Right kidney (tissue), 1 donor: ENCODE data around the gene TRABD2B.
A peak's percentile ranks its signal among the peaks of the same experiment; 100 is the strongest.

Source experiments
- DNase-seq: peaks from one replicate; pipeline ENCODE4 v3.0.0-alpha.2; 2016

TRABD2B gene

DNA sequence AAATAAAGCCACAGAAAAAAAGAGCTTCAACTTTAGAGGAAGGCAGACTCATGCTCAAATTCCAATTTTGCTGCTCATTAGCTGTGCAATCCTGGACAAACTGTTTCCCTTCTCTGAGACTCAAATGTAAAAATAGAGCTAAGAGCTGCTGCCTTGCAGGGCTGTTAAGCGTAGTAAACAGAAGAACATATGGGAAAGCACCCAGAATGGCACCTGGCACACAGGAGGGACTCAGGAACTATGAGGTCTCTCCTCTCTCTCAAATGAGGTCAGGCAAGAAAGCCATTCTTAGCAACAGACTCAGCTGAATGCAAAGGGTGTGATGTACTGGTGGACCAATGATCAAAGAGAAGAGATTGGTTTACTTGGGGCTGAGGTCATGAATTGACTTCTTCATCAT is 61.3 kb downstream of the TRABD2B start:
- no peak for DNase-seq

DNA sequence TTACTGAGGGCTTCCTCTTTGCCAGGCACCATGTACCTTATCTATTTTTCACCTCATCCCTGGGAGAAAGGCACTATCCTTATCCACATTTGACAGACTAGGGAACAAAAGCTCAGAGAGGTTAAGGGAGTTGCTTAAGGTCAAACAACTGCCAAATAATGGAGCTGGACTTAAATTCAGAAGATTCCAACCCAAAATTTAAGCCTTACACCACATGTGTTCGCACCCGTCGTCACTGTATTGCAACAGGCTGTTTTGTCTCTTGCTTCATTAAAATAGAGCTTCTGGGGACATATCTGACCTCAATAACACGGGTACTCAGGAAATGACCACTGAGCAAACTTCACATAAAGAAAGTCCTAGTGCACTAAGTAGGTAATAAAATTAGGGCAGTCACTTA is 62.0 kb downstream of the TRABD2B start:
- no peak for DNase-seq

DNA sequence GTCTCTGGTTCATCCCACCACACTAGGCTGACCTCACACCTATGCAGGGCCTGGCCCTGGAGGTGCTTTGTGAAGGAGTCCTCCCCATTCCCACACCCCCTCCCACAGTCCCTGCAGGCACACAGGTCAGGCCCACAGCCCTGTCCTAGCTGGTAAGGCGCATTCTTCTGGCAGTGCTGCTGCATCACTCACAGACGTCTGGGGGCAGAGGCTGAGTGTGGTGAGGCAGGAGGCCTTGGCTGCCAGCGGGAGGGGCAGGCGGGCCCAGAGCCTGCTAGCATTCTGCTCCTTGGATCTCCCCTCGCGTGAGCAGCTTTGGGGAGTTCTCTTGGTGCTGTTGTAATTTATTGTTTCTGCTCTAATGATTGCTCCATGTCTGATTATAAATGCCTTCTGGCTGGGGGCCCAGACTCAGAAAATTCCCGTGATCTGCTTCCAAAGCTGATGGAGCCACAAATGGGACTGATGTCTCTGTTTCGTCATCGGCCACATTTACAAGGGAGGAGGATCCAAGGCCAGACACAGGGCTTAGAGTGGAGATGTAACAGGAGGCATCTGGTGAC is 62.9 kb downstream of the TRABD2B start:
- DNase-seq = peak; percentile 46

GRCh38 chr1:47932743-47933142 is 64.4 kb downstream of the TRABD2B start:
- no peak for DNase-seq

DNA sequence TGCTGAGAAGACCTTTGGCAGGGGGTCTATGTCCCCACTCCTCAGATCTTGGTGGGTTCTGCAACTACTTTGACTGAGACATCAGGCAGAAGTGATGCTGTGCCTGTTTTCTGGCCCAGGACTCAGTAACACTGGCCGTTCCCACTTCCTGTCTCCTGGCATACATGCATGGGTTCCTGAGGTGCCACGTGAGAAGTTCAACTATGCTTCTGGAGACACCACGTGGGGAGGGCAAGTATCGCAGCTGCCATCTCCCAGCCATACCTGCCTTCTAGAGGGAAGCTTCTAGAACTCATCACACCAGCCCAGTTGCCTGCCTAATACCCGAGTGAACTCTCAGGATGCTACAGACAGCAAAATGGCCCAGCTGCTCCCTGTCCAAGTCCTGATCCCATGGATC is 65.8 kb downstream of the TRABD2B start:
- no peak for DNase-seq

- DNase-seq = no peak
Measured at GRCh38 chr1:47930210-47930840, 66.9 kb downstream of the TRABD2B start.

GRCh38 chr1:47927165-47927564 is 70.0 kb downstream of the TRABD2B start:
- DNase-seq = no peak

DNA sequence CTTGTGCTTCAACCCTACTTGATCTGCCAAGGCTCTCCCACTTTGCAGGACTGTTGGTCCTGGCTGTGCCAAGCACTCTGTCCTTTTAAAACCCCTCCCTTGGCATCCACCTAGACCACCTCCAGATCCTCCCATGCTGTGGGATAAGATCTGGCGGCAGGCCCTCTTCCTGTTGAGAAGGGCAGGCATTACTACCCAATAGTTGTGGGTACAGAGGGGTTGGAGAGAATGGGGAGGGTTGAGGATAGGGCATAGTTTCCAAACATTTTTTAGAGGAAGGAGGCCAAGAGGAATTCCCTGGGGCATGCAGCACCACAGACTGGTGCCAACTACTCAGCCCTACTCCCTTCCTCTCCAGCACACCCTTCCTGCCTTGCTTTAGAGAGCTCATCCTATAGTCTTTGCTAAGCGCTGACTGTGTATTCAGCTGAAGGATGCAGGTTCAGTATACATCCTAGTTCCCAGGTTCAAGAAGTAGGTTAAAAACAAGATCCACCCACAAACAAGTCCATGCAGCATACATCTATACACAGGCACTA is 70.7 kb downstream of the TRABD2B start:
- DNase-seq = no peak

- no peak for DNase-seq
Measured at GRCh38 chr1:47924270-47925048, 72.7 kb downstream of the TRABD2B start.

- no peak for DNase-seq
Measured at GRCh38 chr1:47921935-47922415, 75.2 kb downstream of the TRABD2B start.

DNA sequence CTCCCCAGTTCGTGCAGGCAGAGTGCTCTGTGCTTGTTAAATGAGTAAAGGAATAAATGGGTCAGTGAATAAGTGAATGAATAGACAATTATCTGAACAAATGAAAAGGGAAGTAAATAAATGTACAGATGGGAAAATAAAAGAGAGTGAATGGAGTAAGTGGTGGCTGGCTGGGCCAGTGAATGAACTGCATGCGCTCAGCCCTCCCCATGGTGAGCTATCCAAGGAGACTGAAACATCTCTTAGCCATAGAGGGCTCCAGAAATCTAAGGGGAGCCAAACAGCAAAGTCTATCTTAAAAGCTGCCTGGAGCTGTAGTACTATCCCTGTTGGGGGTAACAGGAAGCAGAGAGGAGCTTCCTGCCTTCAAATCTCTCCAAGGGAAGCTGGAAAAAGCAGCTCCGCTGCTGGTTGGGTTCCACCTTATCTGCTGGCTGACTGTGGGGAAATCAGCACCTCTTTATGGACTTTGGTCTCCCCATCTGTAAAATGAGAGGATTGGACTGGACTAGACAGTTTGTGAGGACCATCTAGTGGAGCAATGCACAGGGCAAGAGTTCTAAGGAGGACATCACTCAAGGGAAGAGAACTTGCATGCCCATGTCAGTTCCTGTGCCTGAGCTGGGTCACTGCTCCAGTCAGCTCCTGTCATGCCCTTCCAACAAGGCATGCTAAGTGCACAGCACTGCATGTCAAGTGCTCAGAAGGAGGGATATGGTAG is 77.9 kb downstream of the TRABD2B start:
- no peak for DNase-seq

DNA sequence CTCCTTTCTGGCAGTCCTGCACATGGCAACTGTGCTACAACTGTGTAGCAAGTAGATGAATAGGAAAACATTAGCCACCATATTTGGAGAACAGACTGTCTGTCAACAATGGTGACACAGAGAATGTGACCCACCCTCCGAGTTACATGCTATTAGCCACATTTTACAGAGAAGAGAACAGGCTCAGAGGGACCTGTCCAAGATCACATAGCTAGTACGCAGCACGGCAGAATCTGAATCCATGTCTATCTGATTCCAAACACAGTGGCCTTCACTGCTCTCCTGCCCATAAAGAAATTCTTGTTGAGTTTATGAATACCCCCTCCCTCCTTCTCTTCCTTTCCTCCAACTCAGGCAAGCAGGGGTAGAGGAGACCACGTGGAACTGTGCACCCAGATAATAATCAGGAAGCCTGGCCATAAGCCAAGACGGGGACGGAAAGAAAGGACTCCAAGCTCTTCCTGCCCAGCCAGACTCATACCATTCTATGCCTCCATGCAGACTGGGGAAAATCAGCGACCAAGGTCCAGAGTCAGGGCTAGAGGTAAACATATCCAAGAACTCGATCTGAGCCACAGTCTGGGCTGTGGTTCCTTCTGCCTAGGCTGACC is 78.8 kb downstream of the TRABD2B start:
- DNase-seq = no peak

- no peak for DNase-seq
Measured at GRCh38 chr1:47917687-47918086, 79.5 kb downstream of the TRABD2B start.

DNA sequence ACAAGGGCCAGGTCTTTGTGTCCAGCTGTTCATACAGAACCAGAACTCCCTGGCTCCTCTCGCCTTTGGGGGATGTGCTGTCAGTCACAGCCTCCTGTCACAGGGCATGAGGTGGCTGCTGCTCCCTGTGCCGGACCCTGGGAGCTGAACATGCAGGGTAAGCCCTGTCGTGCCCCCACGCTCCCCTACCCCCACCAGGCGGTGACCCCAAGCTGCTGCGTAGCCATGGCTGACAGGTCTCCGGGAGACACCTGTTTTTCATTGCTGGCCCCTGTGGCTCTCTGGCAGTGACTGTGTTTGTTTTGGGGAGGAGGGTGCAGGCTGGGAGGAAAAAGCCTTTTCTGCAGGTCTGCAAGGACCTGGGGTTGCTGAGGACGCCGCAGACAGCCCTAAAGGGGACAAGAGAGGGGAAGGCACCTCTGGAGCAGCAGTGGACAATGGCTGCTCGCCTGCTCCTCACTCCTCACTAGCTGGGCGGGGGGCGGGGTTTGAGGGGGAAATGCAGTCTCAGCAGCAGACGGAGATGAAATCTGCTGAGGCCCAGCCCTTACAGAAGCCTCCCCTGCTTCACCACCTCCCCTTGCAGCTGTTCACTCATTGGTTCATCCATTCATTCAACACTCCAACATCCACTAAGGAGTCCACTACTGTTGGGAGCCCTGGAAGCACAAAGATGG is 81.4 kb downstream of the TRABD2B start:
- DNase-seq = no peak

DNA sequence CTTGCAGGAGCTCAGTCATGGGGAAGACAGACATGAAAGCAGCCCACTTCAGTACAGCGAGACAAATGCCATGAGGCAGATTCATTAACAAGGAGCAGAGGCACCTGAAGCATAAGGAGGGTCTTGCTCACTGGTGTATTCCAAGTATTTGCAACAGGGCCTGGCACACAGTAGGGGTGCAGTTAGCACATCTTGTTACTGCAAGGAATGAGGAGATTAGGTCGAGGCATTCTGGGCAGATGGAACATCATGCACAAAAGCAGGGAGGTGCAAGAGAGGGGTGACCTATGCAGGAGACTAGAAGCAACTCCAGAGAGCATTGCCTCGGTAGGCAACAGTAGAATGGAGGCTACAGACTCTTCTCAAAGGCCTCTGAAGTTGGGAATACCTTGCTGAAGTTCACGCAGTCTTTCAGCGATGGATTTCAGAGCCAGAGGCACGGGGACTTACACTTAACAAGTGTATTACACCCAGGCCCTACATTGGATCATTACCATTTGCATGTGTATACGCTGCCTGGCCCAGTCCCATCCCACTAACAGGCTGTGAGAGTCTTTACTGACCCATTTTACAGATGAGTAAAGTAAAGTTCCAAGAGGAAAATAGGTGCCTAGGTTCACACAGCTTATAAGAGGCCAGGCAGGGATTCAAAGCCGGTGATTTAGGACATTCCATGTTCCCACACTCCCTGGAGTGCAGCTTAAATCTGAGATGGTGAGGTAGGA is 82.1 kb downstream of the TRABD2B start:
- no peak for DNase-seq

GRCh38 chr1:47914218-47914938 is 82.8 kb downstream of the TRABD2B start:
- DNase-seq = no peak

DNA sequence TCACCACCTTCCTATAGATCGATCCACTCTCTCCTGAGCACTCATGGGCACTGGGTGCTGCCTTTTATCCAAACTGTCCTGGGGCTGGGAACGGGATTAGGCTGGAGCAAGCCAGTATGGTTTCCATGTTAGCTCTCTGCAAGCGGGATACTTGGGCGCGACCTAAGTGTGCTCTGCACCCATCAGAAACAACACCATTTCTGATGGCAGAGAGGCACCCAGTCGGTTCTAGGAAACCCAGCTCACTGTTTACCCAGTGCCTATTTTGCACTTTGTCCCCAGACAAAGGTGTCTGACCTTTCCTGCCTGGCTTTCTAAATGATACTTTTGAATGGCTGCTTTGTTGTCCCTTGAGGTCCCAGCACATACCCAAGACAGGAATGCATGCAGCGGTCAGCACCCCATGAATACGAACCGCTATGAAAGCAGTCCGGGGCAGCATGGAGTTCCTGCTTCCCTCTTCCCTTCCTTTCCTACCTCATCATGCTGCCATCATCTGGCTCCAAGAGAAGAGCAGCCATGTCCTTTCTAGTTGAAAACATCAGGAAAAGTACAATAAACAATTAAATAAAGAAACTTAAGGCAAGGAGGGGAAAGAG is 83.9 kb downstream of the TRABD2B start:
- DNase-seq = no peak

DNA sequence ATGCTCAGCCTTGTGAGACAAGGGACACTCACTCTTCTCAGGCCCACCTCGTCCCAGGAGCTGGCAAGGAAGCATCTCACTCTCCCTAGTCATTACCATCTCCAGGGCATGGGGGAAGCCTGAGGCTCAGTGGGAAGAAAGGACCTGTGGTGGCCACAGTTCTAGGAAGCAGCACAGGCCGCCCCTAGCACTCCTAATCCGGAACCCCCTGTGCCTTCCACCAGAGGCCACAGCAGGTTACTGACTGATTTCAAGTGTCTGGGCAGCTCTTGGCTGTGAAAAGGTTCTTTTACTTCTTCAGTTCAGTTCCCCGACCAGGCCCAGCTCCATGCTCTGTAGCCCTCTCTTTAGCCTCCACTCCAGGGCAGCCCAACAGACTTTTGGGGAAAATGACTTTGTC is 84.4 kb downstream of the TRABD2B start:
- no peak for DNase-seq

- DNase-seq = no peak
Measured at GRCh38 chr1:47911892-47912291, 85.3 kb downstream of the TRABD2B start.

GRCh38 chr1:47911424-47911823 is 85.8 kb downstream of the TRABD2B start:
- DNase-seq = no peak
